HuH-7.5 (cell line): Measurements from ENCODE around the gene VPS29.
"Not testable (repeated sequence)": the region's sequence is repeated elsewhere in the genome, so short reads cannot be mapped to it uniquely, and the experiment has no call there.

Experiments used
- DNase-seq: peaks from one replicate; pipeline ENCODE4 v3.0.0; 2011; ENCODE audit warnings: low spot score

The VPS29 gene

DNA sequence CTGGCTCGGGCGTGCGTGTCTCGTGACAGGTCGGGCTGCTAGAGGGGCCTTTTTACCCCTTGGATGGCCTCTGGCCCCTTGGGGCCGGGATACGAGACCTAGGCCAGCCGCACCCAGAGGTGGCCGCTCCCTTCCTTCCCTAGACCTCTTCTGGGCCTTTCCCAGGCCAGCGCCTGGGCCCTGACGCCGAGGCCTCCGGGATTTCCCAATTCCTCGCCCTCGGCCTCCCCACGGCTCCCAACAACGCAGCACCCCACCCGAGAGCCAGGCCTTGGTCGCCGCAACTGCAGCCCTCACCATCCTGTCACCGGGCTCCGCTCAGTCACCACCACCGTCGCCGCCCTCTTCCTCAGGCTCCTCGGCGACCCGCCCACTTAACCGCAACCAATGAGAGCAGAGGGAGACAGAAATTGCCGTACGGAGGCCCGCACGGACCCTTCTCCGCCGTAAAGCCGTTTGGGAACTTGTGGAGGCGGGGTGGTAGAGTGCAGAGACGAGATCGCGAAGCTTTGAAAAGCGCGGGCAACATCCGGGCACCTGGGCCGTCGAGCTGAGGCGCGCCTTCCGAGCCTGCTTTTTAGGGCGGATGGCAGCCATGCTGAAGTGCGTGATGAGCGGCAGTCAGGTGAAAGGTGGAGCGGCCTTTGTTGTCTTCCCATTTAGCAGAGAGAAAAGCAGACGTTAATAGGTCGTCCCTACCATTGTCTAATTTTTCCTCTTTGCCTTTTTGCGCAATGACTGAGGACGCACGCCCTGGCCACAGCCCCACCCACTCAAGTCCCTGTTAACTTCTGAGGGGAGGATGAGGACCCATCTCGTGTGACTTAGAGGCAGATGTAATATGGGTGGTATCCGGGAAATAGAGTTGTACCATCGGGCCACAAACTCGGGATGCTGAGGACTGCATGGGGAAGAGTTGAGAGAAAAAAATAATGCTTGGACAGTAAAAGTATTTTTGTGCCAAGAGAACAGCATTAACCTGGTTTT lies at the start of gene VPS29, which contains the start of gene RAD9B:
Gene VPS29, minus strand, starts transcription at position 360 of the 987 bp plus-strand sequence. Its CDS starts 60 bp downstream, at position 300.
Gene RAD9B, plus strand, starts transcription at position 580 of the 987 bp plus-strand sequence. Its CDS starts 7 bp downstream, at position 587.
- DNase-seq, result peak; percentile 78

DNA sequence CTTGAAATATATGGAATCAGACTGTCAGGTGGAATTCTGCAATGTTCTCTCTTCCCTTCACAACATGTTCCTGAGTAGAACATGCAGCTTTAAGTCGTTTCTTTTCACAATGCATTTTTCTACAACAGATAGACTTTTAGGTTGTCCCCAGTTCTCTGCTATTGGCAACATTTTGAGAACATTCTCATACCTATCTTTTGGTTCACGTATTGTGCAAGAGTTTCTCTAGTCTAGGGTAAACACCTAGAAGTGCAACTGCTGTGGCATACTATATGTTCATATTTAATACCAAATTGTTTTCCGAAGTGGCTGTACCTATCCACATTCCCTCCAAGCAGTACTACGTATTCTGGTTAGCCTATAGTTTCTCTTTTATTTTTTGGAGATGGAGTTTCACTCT lies 49.1 kb upstream of the VPS29 start:
- no peak for DNase-seq

DNA sequence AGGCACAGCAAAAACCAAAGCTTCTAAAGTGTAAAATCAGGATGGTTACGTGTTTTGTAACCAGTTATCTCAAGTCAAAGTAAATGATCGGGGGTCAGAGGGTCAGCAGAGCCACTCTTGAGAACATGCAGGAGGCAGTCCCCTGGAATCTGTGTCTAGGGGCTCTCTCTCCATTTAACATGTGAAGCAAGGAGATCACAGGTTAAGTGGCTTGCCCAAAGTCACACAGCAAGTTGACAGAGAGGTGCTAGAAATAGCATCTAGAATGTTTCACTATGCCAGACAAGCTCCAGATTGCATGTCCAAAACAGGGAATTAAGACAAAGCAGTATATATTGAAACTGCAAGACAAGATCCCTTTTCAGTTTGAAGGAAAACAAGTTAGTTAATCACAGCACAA lies 47.8 kb upstream of the VPS29 start:
- DNase-seq, result no peak

DNA sequence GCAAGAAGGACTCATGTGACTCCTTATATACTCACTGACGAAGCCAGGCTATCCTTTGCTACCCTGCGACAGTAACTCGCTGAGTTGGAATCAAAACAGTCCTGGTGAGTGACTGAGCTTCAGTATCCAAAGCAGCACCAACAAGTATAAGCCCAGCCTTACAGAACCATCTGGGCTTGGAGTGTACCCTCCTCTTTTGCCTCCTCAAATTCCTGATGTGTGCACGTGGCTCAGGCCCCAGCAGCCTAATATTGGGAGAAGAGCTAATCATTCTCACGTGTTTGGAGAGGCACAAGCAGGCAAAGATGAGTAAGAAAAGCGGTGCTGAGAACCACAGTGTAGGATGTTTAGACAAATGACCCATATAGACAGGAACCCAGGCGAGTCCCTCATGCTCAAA lies 46.8 kb upstream of the VPS29 start:
- no peak for DNase-seq

DNA sequence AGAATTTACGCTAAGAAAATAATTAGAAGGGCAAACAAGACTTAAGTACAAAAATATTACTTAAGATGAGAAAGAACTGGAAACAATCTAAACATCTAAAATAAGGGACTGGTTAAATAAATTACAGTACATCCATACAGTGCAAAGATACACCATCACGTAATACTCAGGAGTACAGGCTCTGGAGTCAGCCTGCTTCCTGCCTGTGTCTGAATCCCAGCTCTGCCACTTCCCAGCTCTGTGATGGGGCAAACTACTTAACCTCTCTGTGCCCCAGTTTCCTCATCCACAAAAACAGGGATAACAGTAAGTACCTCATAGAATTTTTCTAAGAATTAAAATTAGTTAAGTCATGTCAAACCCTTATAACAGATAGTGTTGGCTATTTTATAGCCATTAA lies 45.2 kb upstream of the VPS29 start:
- DNase-seq, result no peak

DNA sequence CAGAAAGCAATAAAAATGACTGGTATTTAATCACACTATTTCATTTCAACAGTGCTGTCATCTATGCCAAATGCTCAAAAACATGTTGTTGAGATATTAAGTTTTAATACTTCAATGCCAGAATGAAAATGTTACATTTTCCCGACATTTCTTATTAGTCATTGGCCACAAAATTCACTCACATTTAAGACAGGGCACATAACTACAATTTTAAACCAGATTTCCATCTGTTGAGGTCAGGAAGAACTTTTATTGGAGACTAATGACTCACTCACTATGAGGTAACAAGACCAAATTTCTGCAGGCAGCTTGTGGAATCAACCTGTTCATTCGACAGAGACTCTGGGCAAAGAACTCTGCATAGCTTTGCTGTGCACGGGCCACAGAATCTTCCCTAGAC lies 44.4 kb upstream of the VPS29 start:
- no peak for DNase-seq

DNA sequence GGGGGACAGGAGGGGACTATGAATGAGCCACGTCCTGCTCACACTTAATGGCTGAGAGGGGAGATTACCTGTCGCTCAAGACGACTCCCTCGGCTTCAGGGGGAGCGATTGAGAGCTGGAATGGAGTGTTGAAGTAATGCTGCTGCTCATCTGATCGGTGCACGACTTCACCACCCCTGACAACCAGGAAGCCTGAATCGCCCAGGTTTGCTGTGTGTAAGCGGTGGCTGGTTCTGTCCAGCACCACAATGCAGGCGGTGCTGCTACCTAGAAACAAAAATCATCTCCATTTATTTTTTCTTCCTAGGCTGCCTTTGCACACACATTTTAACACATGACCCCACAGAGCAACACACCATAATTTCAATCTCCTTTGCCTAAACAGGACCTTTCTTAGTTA lies 43.9 kb upstream of the VPS29 start:
- no peak for DNase-seq

DNA sequence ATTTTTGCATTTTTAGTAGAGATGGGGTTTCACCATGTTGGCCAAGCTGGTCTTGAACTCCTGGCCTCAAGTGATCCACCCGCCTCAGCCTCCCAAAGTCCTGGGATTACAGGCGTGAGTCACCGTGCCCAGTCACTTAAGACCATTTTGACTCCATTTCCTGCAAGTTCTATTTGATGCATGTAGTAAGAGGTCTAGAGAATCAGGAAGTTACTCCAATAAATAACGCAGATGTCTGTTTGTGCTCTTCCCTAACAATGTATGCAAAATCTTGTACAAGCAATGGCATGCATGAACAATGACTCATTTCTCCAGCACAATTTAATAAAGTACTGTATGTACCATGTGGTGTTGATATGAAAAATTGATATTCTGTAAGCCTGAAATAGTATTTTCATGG lies 43.3 kb upstream of the VPS29 start:
- not testable (repeated sequence) for DNase-seq

DNA sequence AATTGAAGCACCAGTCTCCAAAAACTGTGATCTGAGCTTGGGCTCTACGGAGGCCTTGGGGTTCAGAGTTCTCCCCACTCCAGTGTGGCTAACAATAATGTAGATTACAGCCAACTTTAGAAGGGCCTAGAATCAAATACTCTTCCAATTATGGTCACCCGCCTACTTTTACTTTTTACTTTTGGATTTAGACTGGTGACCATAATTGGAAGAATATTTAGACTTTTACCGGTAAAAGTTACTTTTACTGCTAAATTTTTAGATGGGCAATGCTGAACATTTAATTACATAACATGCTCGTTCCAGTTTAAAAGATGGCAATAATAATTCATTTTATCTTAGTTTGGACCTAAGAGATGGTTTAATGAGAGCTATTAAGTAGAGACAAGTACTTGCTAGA lies 42.1 kb upstream of the VPS29 start:
- DNase-seq, result no peak

DNA sequence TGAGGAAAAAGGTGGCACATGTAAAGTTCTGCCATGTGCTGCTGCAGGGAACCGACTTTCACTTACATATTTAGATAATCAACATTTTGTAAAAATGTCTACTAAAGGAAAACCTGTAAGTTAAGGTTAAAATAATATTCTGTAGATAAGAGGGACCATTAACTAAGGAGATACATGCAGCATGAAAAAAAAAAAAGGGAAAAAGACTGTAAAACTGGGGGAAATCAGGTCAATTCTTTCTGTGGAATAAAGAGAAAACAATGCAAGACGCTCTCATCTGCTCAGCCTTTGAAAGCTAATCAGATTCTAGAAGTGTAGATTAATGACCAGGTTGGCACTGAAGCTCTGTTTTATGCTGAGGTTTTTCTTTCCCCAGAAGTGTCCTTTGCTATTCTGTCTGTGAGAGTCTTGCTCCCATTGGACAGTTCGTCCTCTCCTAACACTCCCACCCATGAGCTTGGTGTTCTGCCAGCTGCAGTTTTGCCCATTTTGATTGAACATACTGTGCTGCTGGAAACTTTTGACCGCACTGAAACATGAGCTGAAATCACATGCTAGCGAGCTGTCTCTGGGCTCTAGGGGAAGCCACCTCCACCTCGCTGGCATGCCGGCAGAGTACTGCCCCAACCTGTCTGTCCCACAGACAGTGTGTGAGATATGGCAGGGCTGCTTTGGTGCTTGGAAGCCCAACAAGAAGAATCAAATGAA lies 41.5 kb upstream of the VPS29 start:
- DNase-seq, result no peak

DNA sequence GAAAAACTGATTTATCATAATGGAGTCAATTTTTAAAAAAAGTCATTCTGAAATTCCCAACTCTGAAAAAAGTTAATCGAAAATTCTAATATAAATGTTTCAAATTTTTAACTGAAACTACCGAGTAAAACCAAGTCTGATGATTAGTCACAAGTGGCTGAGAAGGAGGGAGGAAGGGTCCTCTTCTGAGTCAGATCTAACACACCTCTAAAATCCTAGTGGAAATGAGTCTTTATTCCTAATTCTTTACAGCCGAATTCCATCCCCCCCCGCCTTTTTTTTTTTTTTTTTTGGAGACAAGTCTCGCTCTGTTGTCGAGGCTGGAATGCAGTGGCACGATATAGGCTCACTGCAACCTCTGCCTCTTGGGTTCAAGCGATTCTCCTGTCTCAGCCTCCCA lies 38.1 kb upstream of the VPS29 start:
- DNase-seq, result no peak

DNA sequence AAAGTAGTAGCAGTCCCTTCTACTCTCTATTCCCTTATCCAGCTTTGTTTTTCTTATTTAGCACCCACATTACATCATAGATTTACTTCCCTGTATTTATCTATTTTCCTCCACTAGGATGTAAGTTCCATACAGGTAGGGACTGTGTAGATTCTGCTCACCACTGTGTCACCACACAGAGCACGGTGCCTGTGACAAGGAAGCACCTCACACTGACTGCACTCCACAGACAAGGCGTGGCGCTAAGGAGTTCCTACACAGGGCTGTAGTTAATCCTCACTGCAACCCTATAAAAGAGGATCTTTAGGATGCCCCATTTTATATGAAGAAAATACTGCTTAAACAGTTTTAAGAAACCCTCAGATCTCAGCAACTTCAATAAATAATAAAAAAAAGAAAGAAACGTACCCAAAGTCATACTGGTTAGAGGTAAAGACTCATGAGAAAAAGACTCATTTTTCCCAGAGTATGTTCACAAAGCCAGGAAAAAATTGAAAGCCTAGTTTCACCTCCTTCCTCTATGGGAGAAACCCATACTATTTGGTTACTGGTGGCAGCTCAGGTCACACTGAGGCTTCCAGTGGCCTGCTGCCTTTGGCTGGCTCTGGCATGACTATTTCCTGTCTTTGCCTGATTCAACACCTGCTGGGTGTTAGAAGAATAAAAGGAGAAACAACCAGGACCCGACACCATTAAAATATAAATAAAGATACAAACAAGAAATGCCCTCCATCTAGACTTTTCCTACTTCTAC lies 37.1 kb upstream of the VPS29 start:
- DNase-seq, result no peak

DNA sequence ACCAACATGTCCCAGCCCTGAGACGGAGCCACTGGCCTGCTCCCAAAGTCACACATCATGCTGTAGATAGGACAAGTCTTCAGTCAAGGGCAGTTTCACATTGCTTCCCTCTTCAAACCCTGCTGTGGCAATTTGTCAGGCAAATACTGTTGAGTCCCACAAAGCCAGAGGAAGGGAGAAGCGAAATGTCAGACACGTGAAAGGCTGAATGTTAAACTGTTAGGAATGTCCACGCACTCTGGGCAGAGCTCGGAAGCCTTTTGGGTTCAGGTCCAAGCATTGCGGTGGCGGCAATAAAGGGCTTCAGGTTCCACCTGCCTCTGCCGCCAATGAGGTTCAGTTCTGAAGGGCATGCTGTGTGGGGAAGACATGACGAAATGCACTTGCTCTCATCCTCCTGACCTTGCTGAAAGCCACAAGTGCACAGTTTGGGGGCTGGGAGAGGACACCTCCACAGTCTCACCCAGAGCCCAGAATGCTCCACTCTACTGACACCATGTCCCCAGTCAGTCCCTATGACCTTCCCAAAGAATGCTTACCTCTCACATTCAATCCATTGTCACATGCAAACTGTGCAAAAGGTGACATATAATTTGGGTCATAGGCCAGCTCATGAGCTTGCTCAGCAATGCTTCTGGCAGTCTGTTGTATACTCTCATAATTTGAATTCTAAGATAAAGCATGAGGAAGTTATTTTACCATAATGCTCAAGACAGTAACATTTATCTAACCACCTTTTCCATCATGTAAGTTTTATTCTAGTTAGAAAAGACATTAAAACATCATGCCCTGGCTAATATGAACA lies 35.9 kb upstream of the VPS29 start:
- DNase-seq, result no peak

DNA sequence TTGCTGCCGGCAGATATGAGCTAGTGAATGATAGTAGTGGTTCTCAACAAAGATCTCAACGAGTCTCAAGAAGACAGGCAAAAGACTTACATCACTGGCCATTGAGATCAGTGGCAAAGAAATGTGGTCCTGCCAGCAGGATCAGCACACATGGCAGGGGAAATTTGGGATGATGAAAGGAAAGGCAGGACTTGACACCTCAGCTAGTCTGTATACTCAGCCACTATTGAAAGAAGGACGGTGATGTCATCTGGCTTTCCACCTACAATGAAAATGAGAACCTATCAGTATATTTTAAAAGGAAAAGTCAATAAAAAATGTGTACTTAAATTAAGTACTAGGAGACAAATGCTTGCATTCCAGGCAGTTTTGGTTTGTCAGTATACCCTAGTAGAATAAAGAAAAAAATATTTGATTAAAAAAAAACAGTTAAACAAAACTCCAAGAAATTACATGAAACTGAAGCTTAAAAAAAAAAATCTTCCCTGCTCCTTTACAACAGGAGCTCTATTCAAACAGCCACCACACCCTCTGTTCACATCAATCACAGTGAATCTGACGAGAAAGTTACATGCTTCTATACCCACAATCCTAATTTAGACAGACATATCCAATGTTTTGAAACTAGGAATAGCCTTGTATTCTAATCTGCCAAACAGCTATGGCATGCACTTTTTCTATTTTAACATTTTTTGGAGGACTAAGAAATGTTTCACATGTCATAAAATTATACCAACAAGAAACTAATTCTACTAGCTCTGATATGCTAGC lies 35.1 kb upstream of the VPS29 start:
- no peak for DNase-seq

DNA sequence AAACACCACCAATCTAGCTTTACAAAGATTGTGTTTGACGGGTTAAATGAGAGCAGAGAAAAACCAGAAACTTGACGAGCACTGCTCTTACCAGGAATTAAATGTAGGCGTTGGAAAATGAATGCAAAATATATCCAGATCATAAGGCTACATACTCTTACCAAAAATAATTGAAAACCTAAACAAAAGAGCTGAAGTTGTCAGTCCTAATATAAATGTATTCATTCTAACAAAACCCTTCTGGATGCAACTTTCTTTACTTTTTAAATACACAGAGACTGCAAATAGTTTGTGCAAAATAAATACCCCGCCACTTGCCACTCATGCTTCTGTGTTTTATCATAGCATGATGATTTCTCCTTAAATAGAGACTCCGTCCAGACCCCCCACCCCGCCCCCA lies 32.9 kb upstream of the VPS29 start:
- no peak for DNase-seq

DNA sequence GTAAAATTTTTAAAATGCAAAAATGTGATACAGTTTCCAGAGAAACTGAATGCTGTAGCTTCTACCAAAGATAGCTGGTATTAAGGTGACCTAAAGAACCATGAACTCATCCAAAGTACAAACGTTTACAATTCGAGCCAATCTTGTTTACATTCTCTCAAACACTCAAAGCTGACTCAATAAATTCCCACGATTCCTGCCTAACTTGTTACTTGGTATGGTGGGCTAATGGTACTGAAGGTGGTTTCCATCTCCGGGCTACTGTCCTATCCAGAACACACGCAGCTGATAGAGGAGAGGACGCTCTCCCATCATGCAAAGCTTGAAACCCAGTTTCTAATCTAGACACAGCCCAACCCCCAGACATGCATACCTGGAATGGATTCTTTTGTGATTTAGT lies 31.7 kb upstream of the VPS29 start:
- no peak for DNase-seq

DNA sequence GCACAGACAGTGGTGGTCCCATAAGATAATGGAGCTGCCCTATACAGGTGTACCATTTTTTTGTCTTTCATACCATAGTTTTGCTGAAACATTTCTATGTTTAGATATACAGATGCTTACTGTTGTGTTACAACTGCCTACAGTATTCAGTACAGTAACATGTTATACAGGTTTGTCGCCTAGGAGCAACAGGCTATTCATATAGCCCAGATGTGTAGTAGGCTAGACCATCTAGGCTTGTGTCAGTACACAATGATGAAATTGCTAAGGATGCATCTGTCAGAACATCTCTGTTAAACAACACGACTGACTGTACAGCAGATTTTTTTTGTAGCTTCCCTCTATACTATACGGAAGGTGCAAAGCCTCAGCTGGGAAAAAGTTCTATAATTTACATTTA lies 30.7 kb upstream of the VPS29 start:
- DNase-seq, result no peak

DNA sequence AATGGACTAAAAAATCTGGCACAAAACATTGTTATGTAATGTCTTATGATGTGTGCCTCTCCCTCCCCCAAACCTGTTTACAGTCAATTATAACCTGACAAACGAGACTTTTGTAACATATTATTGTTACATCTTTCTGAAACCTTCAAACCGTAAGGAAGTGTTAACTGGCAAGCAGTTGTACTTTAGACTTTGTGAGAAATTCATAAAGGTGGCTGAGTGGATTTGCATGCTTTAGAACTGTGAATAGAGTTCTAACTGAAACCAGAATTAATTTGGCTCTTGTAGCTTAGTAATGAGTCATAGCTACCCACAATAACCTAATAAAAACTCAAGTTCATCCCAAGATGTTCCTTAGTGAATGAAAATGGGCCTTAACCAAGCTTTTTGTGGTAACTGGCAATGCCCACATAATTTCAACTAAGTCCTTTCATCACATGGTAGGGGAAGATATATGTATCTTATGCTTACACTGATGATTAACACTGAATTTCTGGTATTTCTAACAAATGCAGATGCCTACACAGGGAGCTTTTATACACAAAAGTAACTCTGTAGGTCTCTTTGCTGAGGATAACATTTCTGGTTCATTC lies 29.9 kb upstream of the VPS29 start:
- DNase-seq, result no peak

DNA sequence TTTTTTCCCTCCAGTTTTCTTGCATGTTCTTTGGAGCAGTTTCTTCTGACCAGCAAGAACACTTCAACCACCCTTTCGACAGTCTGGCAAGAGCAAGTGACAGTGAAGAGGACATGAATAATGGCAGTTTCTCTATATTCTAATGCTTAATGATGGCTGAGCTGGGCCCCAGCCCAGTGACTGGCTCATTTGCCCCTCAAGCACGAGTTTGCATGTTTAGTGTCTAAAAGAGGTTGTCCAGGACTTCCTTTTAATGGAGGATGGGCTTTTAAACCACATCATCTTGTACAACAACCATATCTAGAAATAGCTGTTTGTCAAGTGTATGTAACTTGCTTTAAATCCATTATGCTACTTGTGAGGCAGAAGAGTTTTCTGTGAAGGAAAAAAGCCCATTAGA lies 28.6 kb upstream of the VPS29 start:
- no peak for DNase-seq

DNA sequence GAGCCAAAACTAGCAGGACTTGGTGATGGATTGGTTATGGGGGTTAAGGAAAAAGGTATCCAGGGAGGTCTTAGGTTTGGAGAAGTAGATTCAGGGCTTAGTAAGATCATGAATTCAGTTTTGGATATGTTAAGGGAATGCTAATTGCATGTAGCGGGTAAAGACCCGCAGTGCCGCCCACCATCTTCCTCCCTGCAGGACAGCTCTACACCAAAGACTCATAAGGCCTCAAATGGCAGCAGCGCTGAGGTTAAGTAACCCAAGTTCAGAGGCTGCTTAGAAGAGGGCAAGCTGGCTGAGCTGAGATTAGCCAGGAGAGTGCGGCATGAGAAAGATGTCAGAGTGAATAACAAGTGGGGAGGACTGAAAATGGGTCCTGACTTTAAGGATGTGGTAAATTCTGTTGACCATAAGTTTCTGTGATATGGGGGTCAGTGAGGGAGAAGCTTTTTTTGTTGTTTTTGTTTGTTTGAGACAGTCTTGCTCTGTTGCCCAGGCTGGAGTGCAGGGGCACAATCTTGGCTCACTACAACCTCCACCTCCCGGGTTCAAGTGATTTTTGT lies 26.4 kb upstream of the VPS29 start:
- DNase-seq, result no peak
